Neuron (in vitro differentiated cells): ENCODE data around the gene STX17.

Source experiments
- H2AFZ ChIP-seq: one replicate; pipeline ENCODE4 v1.6.1; 2013; ENCODE audit warnings: low read depth, mild to moderate bottlenecking, inconsistent platforms, low read length, moderate library complexity
- H3K27me3 ChIP-seq: one replicate; pipeline ENCODE4 v1.6.1; 2013; ENCODE audit warnings: low read length; ENCODE audit not compliant: insufficient read depth
- H3K36me3 ChIP-seq: one replicate; pipeline ENCODE4 v1.6.1; 2013; ENCODE audit warnings: low read length; ENCODE audit not compliant: insufficient read depth
- H3K4me1 ChIP-seq: one replicate; pipeline ENCODE4 v1.6.1; 2013; ENCODE audit warnings: low read length; ENCODE audit not compliant: insufficient read depth
- H3K4me3 ChIP-seq: 2 replicates; pipeline ENCODE4 v1.5.1; 2013; ENCODE audit warnings: mild to moderate bottlenecking, low read length, moderate library complexity
- H3K9me3 ChIP-seq: one replicate; pipeline ENCODE4 v1.6.1; 2013; ENCODE audit warnings: low read length

STX17 gene

GRCh38 chr9:99919930-99920329, 13.5 kb downstream of the STX17 start:
- Histone ChIP-seq H3K36me3 (peaks cover 45% of the 10 kb centered on the region), H3K4me1 (no peaks in the 10 kb centered on the region), H3K9me3 (peaks cover 7% of the 10 kb centered on the region), H2AFZ (no peak overlapping the region), H3K27me3 (no peaks in the 10 kb centered on the region), H3K4me3 (no peak overlapping the region)

- Histone ChIP-seq H3K4me1 (no peaks in the 10 kb centered on the region), H3K36me3 (peaks cover 33% of the 10 kb centered on the region), H3K4me3 (no peak overlapping the region), H3K9me3 (peaks cover 12% of the 10 kb centered on the region), H2AFZ (no peak overlapping the region), H3K27me3 (no peaks in the 10 kb centered on the region)
Measured at GRCh38 chr9:99921875-99922710, 15.6 kb downstream of the STX17 start.

- H2AFZ ChIP-seq: no peak overlapping the region
- no peak overlapping the region for H3K4me3 ChIP-seq
- peaks cover 29% of the 10 kb centered on the region for H3K36me3 ChIP-seq
- H3K27me3 ChIP-seq: no peaks in the 10 kb centered on the region
- H3K4me1 ChIP-seq: no peaks in the 10 kb centered on the region
- peaks cover 12% of the 10 kb centered on the region for H3K9me3 ChIP-seq
Measured at GRCh38 chr9:99922711-99923030, 16.2 kb downstream of the STX17 start.

- H3K36me3 ChIP-seq: peaks cover 18% of the 10 kb centered on the region
- H3K9me3 ChIP-seq: peaks cover 10% of the 10 kb centered on the region
- H2AFZ ChIP-seq: no peak overlapping the region
- H3K4me3 ChIP-seq: no peak overlapping the region
- no peaks in the 10 kb centered on the region for H3K27me3 ChIP-seq
- no peaks in the 10 kb centered on the region for H3K4me1 ChIP-seq
Measured at GRCh38 chr9:99925541-99925940, 19.1 kb downstream of the STX17 start.

- Histone ChIP-seq H3K9me3 (peaks cover 5% of the 10 kb centered on the region), H2AFZ (no peak overlapping the region), H3K36me3 (peaks cover 4% of the 10 kb centered on the region), H3K27me3 (no peaks in the 10 kb centered on the region), H3K4me1 (no peaks in the 10 kb centered on the region), H3K4me3 (no peak overlapping the region)
Measured at GRCh38 chr9:99929652-99930051, 23.2 kb downstream of the STX17 start.

GRCh38 chr9:99931155-99931840, 24.8 kb downstream of the STX17 start:
- peaks cover 5% of the 10 kb centered on the region for H3K9me3 ChIP-seq
- no peak overlapping the region for H2AFZ ChIP-seq
- no peaks in the 10 kb centered on the region for H3K27me3 ChIP-seq
- no peak overlapping the region for H3K4me3 ChIP-seq
- H3K4me1 ChIP-seq: no peaks in the 10 kb centered on the region
- H3K36me3 ChIP-seq: peaks cover 4% of the 10 kb centered on the region

- H3K4me3 ChIP-seq: no peak overlapping the region
- no peaks in the 10 kb centered on the region for H3K4me1 ChIP-seq
- no peaks in the 10 kb centered on the region for H3K27me3 ChIP-seq
- no peaks in the 10 kb centered on the region for H3K36me3 ChIP-seq
- no peak overlapping the region for H2AFZ ChIP-seq
- H3K9me3 ChIP-seq: no peaks in the 10 kb centered on the region
Measured at GRCh38 chr9:99936947-99937587, 30.6 kb downstream of the STX17 start.

- Histone ChIP-seq H3K36me3 (peaks cover 6% of the 10 kb centered on the region), H3K27me3 (no peaks in the 10 kb centered on the region), H3K4me3 (no peak overlapping the region), H2AFZ (no peak overlapping the region), H3K4me1 (no peaks in the 10 kb centered on the region), H3K9me3 (no peaks in the 10 kb centered on the region)
Measured at GRCh38 chr9:99947395-99947794, 40.9 kb downstream of the STX17 start.

GRCh38 chr9:99948482-99948881, 42.0 kb downstream of the STX17 start:
- Histone ChIP-seq H3K36me3 (peaks cover 6% of the 10 kb centered on the region), H2AFZ (no peak overlapping the region), H3K4me3 (no peak overlapping the region), H3K4me1 (no peaks in the 10 kb centered on the region), H3K27me3 (no peaks in the 10 kb centered on the region), H3K9me3 (no peaks in the 10 kb centered on the region)

- Histone ChIP-seq H3K9me3 (no peaks in the 10 kb centered on the region), H3K4me1 (no peaks in the 10 kb centered on the region), H3K27me3 (no peaks in the 10 kb centered on the region), H2AFZ (no peak overlapping the region), H3K4me3 (no peak overlapping the region), H3K36me3 (peaks cover 6% of the 10 kb centered on the region)
Measured at GRCh38 chr9:99948896-99949295, 42.4 kb downstream of the STX17 start.

GRCh38 chr9:99953861-99954507, 47.5 kb downstream of the STX17 start:
- peaks cover 2% of the 10 kb centered on the region for H3K4me1 ChIP-seq
- no peak overlapping the region for H3K4me3 ChIP-seq
- H3K27me3 ChIP-seq: no peaks in the 10 kb centered on the region
- H3K36me3 ChIP-seq: peaks cover 6% of the 10 kb centered on the region
- no peaks in the 10 kb centered on the region for H3K9me3 ChIP-seq
- no peak overlapping the region for H2AFZ ChIP-seq

GRCh38 chr9:99954819-99955218, 48.4 kb downstream of the STX17 start:
- Histone ChIP-seq H2AFZ (no peak overlapping the region), H3K9me3 (no peaks in the 10 kb centered on the region), H3K27me3 (no peaks in the 10 kb centered on the region), H3K36me3 (peaks cover 7% of the 10 kb centered on the region), H3K4me3 (no peak overlapping the region), H3K4me1 (peaks cover 2% of the 10 kb centered on the region)

GRCh38 chr9:99955606-99956005, 49.2 kb downstream of the STX17 start:
- H3K9me3 ChIP-seq: no peaks in the 10 kb centered on the region
- H3K4me1 ChIP-seq: peaks cover 2% of the 10 kb centered on the region
- no peaks in the 10 kb centered on the region for H3K27me3 ChIP-seq
- H2AFZ ChIP-seq: no peak overlapping the region
- H3K36me3 ChIP-seq: peaks cover 8% of the 10 kb centered on the region
- no peak overlapping the region for H3K4me3 ChIP-seq
